HepG2 (cell line): ENCODE measurements around the gene HSP90AB1. TPM values are rescaled to one million over a fixed set of nuclear protein-coding genes. Genes with fewer than 3 reads are reported as not detected.
A peak's percentile ranks its signal among the peaks of the same experiment; 100 is the strongest.

Experiments
- ATAC-seq: fragments of 200-7000 bp; cut with Tn5 transposase; 3 replicates; pipeline ENCODE4 v1.9.1; 2020; ENCODE audit warnings: mild to moderate bottlenecking, moderate library complexity
- BruUV-seq: library from RNA; stranded (reverse); fragments of 400-500 nt; replicated peaks from 2 replicates; lab custom pipeline; 2021; lab: Mats Ljungman, UMichigan
- CTCF ChIA-PET: fragments of 300-600 bp; formaldehyde crosslinking; extraction: SDS; loops from one replicate; lab custom pipeline; 2021; ENCODE audit warnings: low total read pairs, inconsistent platforms, low intra/inter-chr PET ratio; lab: Yijun Ruan, JAX
- POLR2A ChIA-PET: fragments of 350-600 bp; sonication (Branson Sonifier 250); formaldehyde crosslinking; loops from one replicate; lab custom pipeline; 2020; ENCODE audit warnings: antibody characterized with exemption, inconsistent platforms; lab: Yijun Ruan, JAX
- DNase-seq: peaks from one replicate; pipeline ENCODE4 v3.0.0-alpha.2; 2015; ENCODE audit warnings: low spot score
- FAIRE-seq: peaks from 3 replicates; lab custom pipeline; 2011; peaks lifted over from hg19 to GRCh38; lab: Jason Lieb, UNC
- H2AFZ ChIP-seq: one replicate; pipeline ENCODE4 v1.6.1; 2011; ENCODE audit warnings: low read length, inconsistent platforms
- H3K27ac ChIP-seq: fragments of 300-600 bp; 3 replicates; pipeline ENCODE4 v1.8.0; 2011; ENCODE audit warnings: mixed run types, mild to moderate bottlenecking, mixed read lengths, low read length, inconsistent platforms; ENCODE audit not compliant: insufficient read depth; ENCODE audit errors: extremely low read length
- H3K27me3 ChIP-seq, 2 experiments: fragments of 200-600 bp in 1 of 2; 2 replicates in 1 of 2; 3 replicates in 1 of 2; pipeline versions ENCODE4 v1.6.0 to v1.8.0; 2011; ENCODE audit warnings: low read length in 2 of 2, mild to moderate bottlenecking in 2 of 2, moderate library complexity in 2 of 2, inconsistent platforms in 1 of 2; ENCODE audit not compliant: insufficient read depth in 2 of 2, control insufficient read depth in 1 of 2
- H3K36me3 ChIP-seq, 2 experiments: fragments of 200-600 bp in 1 of 2; replicated peaks in 1 of 2; 2 replicates in 1 of 2; 3 replicates in 1 of 2; pipeline versions ENCODE4 v1.5.1 to v1.8.0; 2011; ENCODE audit warnings: low read length in 2 of 2, inconsistent platforms in 1 of 2; ENCODE audit not compliant: insufficient read depth in 2 of 2, control insufficient read depth in 1 of 2
- H3K4me1 ChIP-seq: 2 replicates; pipeline ENCODE4 v1.5.1; 2012; ENCODE audit warnings: low read length, inconsistent platforms; ENCODE audit not compliant: insufficient read depth
- H3K4me2 ChIP-seq: 2 replicates; pipeline ENCODE4 v1.6.0; 2011; ENCODE audit warnings: low read depth, low read length, inconsistent platforms
- H3K4me3 ChIP-seq, 3 experiments: fragments of 200-600 bp in 1 of 3; sonication (generic), shearing (Covaris generic) in 1 of 3; replicated peaks in 1 of 3; 2 replicates each; pipeline ENCODE4 v1.5.1; 2011 to 2016; ENCODE audit warnings: low read length in 3 of 3, inconsistent platforms in 2 of 3, low read depth in 2 of 3, mild to moderate bottlenecking in 2 of 3, control low read depth in 1 of 3, mixed read lengths in 1 of 3; ENCODE audit not compliant: insufficient read depth in 1 of 3
- H3K79me2 ChIP-seq: one replicate; pipeline ENCODE4 v1.6.1; 2011; ENCODE audit warnings: low read length, inconsistent platforms; ENCODE audit not compliant: insufficient read depth
- H3K9ac ChIP-seq: 2 replicates; pipeline ENCODE4 v1.6.0; 2011; ENCODE audit warnings: mild to moderate bottlenecking, low read depth, low read length, inconsistent platforms; ENCODE audit not compliant: insufficient read depth
- H3K9me3 ChIP-seq: 2 replicates; pipeline ENCODE4 v1.5.1; 2012; ENCODE audit warnings: mild to moderate bottlenecking, low read length
- H4K20me1 ChIP-seq: 2 replicates; pipeline ENCODE4 v1.6.0; 2011; ENCODE audit warnings: inconsistent platforms, mild to moderate bottlenecking, low read length, moderate library complexity; ENCODE audit not compliant: insufficient read depth
- AGO1 ChIP-seq: fragments of 200-400 bp; formaldehyde crosslinking; IDR thresholded peaks from 2 replicates; pipeline ENCODE4 v1.6.1; 2017; ENCODE audit warnings: mild to moderate bottlenecking, low read depth, low read length, moderate library complexity; ENCODE audit not compliant: poor library complexity, severe bottlenecking
- AGO2 ChIP-seq: fragments of 200-400 bp; formaldehyde crosslinking; optimal IDR thresholded peaks from 2 replicates; pipeline ENCODE3; 2017; ENCODE audit warnings: mild to moderate bottlenecking, low read depth, low read length, moderate library complexity
- ARHGAP35 ChIP-seq: sonication (generic); formaldehyde crosslinking; IDR thresholded peaks from 2 replicates; pipeline ENCODE4 v1.9.0; 2022; ENCODE audit warnings: mild to moderate bottlenecking, inconsistent platforms, moderate library complexity, missing genetic modification reagents, borderline replicate concordance
- GATA4 ChIP-seq: sonication (generic); IDR thresholded peaks from 2 replicates; pipeline ENCODE4 v1.6.1; 2016; ENCODE audit warnings: antibody characterized with exemption, low read depth, borderline replicate concordance
- POLR2A ChIP-seq, 2 experiments: IDR thresholded peaks; 2 replicates each; pipeline ENCODE4 v1.6.1; 2011; ENCODE audit warnings: low read depth in 2 of 2, low read length in 2 of 2, mild to moderate bottlenecking in 1 of 2, moderate library complexity in 1 of 2; ENCODE audit not compliant: insufficient read depth in 1 of 2
- POLR2AphosphoS2 ChIP-seq: IDR thresholded peaks from 2 replicates; pipeline ENCODE4 v1.6.1; 2011; ENCODE audit warnings: low read depth, low read length, improper control_type of control experiment
- RBFOX2 ChIP-seq: fragments of 200-400 bp; formaldehyde crosslinking; IDR thresholded peaks from 2 replicates; pipeline ENCODE4 v1.6.1; 2017; ENCODE audit warnings: low read depth, mild to moderate bottlenecking, low read length
- RFXAP ChIP-seq: sonication (generic); formaldehyde crosslinking; IDR thresholded peaks from 2 replicates; pipeline ENCODE4 v1.4.0; 2020; ENCODE audit warnings: missing genetic modification reagents, borderline replicate concordance
- SSRP1 ChIP-seq: IDR thresholded peaks from 2 replicates; pipeline ENCODE4 v1.6.1; 2016; ENCODE audit warnings: control low read depth
- ZNF407 ChIP-seq: sonication (generic); formaldehyde crosslinking; IDR thresholded peaks from one replicate; pipeline ENCODE4 v1.5.1; 2020; ENCODE audit warnings: mild to moderate bottlenecking, missing genetic modification reagents; ENCODE audit errors: not compliant biosample characterization
- WGBS: methylation state at CpG from one replicate; pipeline ENCODE4 v1.1.6; 2017; ENCODE audit warnings: low lambda C conversion rate; 5-methylcytosine and 5-hydroxymethylcytosine counted together
- in situ Hi-C: cut with HindIII; loops from 2 replicates; pipeline ENCODE4 v1.10.0; 2017; ENCODE audit warnings: low pct_unique_long_range_greater_than_20kb; ENCODE audit not compliant: extremely low pct_ligation_motif_present
- intact Hi-C: fragments of 100-400 bp; cut with micrococcal nuclease; formaldehyde crosslinking; loops from one replicate; pipeline ENCODE4 v1.10.0; 2022; ENCODE audit not compliant: unreplicated experiment
- polyA plus RNA-seq, 8 experiments: library from polyadenylated mRNA; depleted of rRNA in 3 of 8; stranded (reverse) in 7 of 8; unstranded in 1 of 8; fragments of >200 nt; fragmentation: Illumina TruSeq in 4 of 8; extraction: Trizol in 4 of 8; gene quantifications; 2 replicates each; pipeline versions ENCODE4 v1.2.1 to v1.2.3, GENCODE V29; 2011 to 2016; ENCODE audit warnings: low read depth in 4 of 8, missing spikeins in 1 of 8, mixed read lengths in 1 of 8; ENCODE audit not compliant: insufficient read depth in 1 of 8
- total RNA-seq, 5 experiments: library from RNA; depleted of rRNA; stranded (reverse); fragments of >200 nt; fragmentation: Illumina TruSeq; extraction: Trizol; gene quantifications; 2 replicates each; pipeline ENCODE4 v1.2.3, GENCODE V29; 2016; ENCODE audit warnings: low read depth in 1 of 5

HSP90AB1 gene
- total and polyA plus RNA-seq, 2 of the 13 experiments (the other 11 are each of a cell fraction or from before 2014, with no cell fraction given) = 1,325 to 1,472 TPM

- peaks cover 73% of the 10 kb centered on the region for H3K4me1 ChIP-seq
- ChIA-PET CTCF (no interaction called here), POLR2A (no interaction called here)
- no peak overlapping the region for H3K27ac ChIP-seq
- ATAC-seq = no peak
- H3K4me3 ChIP-seq = no peak overlapping the region; a peak in 1 of 6 replicates
- no peak for FAIRE-seq
- H3K36me3 ChIP-seq = peaks cover 45 to 71% of the 10 kb centered on the region in 2 experiments
- WGBS = 86% methylated on average over 3 of the region's 3 CpGs
- peak overlapping the region; percentile 13; the same call in 1 of the 2 replicates for H3K4me2 ChIP-seq
- DNase-seq = no peak
- no peak for TF ChIP-seq RFXAP (CRISPR knock-in tag)
- peak; percentile 85 for TF ChIP-seq AGO1
- 0 out of 2 replicates have a peak, but pooled peaks have one; percentile 7 for TF ChIP-seq GATA4
- TF ChIP-seq AGO2 = peak; percentile 46
- TF ChIP-seq POLR2AphosphoS2 = peak; percentile 83
- peak in 1 of 2 experiments; percentile 60; a peak in 2 of 4 replicates for TF ChIP-seq POLR2A (IDR thresholded peaks at IDR 0.05; ENCODE audit: insufficient read depth in 1 of 2, low read depth in 2 of 2, low read length in 2 of 2)
- TF ChIP-seq RBFOX2 = peak; percentile 61
- TF ChIP-seq SSRP1 (CRISPR knock-in tag) = 0 out of 2 replicates have a peak, but pooled peaks have one; percentile 24
- TF ChIP-seq ZNF407 (CRISPR knock-in tag) = no peak
- no peak for TF ChIP-seq ARHGAP35 (CRISPR knock-in tag)
- intact Hi-C loops = loop anchor here (5.0 kb wide), 1 partner anchor 153 kb away; no protein-coding TSS in a partner anchor
- H3K27me3 ChIP-seq = no peaks in the 10 kb centered on the region; a peak in 1 of 5 replicates
- no peak overlapping the region for H2AFZ ChIP-seq
- no peak overlapping the region for H3K9ac ChIP-seq
- in situ Hi-C loops = no loop called here
- no TSS peak for BruUV-seq
- H4K20me1 ChIP-seq = peaks cover 85% of the 10 kb centered on the region
- no peaks in the 10 kb centered on the region for H3K9me3 ChIP-seq
- peaks cover 58% of the 10 kb centered on the region for H3K79me2 ChIP-seq
Observed at GRCh38 chr6:44250718-44251123, 3.8 kb downstream of the HSP90AB1 start.
